Mesenchymal stem cell (in vitro differentiated cells and primary cell): ENCODE results near the gene MORN2. TPM values are rescaled to one million over a fixed set of nuclear protein-coding genes. Genes with fewer than 3 reads are reported as not detected.
"Not testable (repeated sequence)": the region's sequence is repeated elsewhere in the genome, so short reads cannot be mapped to it uniquely, and the experiment has no call there.

ENCODE experiments used
- DNase-seq: peaks from one replicate; pipeline ENCODE4 v3.0.0-alpha.2; 2013
- H2AFZ ChIP-seq: one replicate; pipeline ENCODE4 v1.6.1; 2013; ENCODE audit warnings: low read depth, mild to moderate bottlenecking, control low read depth, inconsistent platforms, low read length, moderate library complexity
- H2AK5ac ChIP-seq: 2 replicates; pipeline ENCODE4 v1.6.1; 2013; ENCODE audit warnings: low read length, moderate library complexity, mild to moderate bottlenecking, inconsistent platforms; ENCODE audit not compliant: severe bottlenecking
- H2BK120ac ChIP-seq: one replicate; pipeline ENCODE4 v1.6.1; 2013; ENCODE audit warnings: low read depth, mild to moderate bottlenecking, inconsistent platforms, low read length, moderate library complexity
- H2BK12ac ChIP-seq, 2 experiments: one replicate each; pipeline ENCODE4 v1.6.1; 2013; ENCODE audit warnings: inconsistent platforms in 2 of 2, low read length in 2 of 2, mild to moderate bottlenecking in 2 of 2, moderate library complexity in 2 of 2, control low read depth in 1 of 2
- H2BK15ac ChIP-seq: one replicate; pipeline ENCODE4 v1.6.1; 2013; ENCODE audit warnings: mild to moderate bottlenecking, low read depth, inconsistent platforms; ENCODE audit not compliant: poor library complexity, severe bottlenecking
- H2BK5ac ChIP-seq: 2 replicates; pipeline ENCODE4 v1.6.1; 2013; ENCODE audit warnings: low read depth, mild to moderate bottlenecking, low read length, control low read depth, inconsistent platforms; ENCODE audit not compliant: poor library complexity, severe bottlenecking
- H3K14ac ChIP-seq, 2 experiments: one replicate each; pipeline ENCODE4 v1.6.1; 2013; ENCODE audit warnings: inconsistent platforms in 2 of 2, low read length in 2 of 2, control low read depth in 1 of 2, mild to moderate bottlenecking in 1 of 2, moderate library complexity in 1 of 2
- H3K18ac ChIP-seq, 2 experiments: one replicate each; pipeline ENCODE4 v1.6.1; 2013; ENCODE audit warnings: inconsistent platforms in 2 of 2, low read length in 2 of 2, control low read depth in 1 of 2, low read depth in 1 of 2, mild to moderate bottlenecking in 1 of 2
- H3K23ac ChIP-seq, 2 experiments: one replicate each; pipeline ENCODE4 v1.6.1; 2013; ENCODE audit warnings: inconsistent platforms in 2 of 2, low read length in 2 of 2, mild to moderate bottlenecking in 2 of 2, moderate library complexity in 2 of 2, control low read depth in 1 of 2
- H3K27ac ChIP-seq: 2 replicates; pipeline ENCODE4 v1.5.1; 2013; ENCODE audit warnings: mild to moderate bottlenecking, moderate library complexity, low read length, control low read depth, inconsistent platforms; ENCODE audit not compliant: poor library complexity, severe bottlenecking
- H3K27me3 ChIP-seq, 2 experiments: 2 replicates each; pipeline versions ENCODE4 v1.6.1 to v1.7.0; 2013; ENCODE audit warnings: low read length in 2 of 2, mild to moderate bottlenecking in 2 of 2, moderate library complexity in 2 of 2, control low read depth in 1 of 2, inconsistent platforms in 1 of 2; ENCODE audit not compliant: control insufficient read depth in 1 of 2, insufficient read depth in 1 of 2
- H3K36me3 ChIP-seq, 2 experiments: 2 replicates each; pipeline versions ENCODE4 v1.6.1 to v1.7.0; 2013; ENCODE audit warnings: low read length in 2 of 2, control low read depth in 1 of 2, inconsistent platforms in 1 of 2, low read depth in 1 of 2, mild to moderate bottlenecking in 1 of 2; ENCODE audit not compliant: insufficient read depth in 2 of 2, control insufficient read depth in 1 of 2
- H3K4ac ChIP-seq, 2 experiments: one replicate each; pipeline ENCODE4 v1.6.1; 2013; ENCODE audit warnings: inconsistent platforms in 2 of 2, low read length in 2 of 2, mild to moderate bottlenecking in 2 of 2, moderate library complexity in 2 of 2, control low read depth in 1 of 2, low read depth in 1 of 2
- H3K4me1 ChIP-seq: 2 replicates; pipeline ENCODE4 v1.6.1; 2013; ENCODE audit warnings: low read depth, low read length, control low read depth; ENCODE audit not compliant: control insufficient read depth, insufficient read depth
- H3K4me2 ChIP-seq: 2 replicates; pipeline ENCODE4 v1.6.1; 2013; ENCODE audit warnings: low read length, mild to moderate bottlenecking, inconsistent platforms; ENCODE audit not compliant: poor library complexity, severe bottlenecking
- H3K4me3 ChIP-seq, 2 experiments: 2 replicates each; pipeline versions ENCODE4 v1.5.1 to v1.7.0; 2013; ENCODE audit warnings: low read length in 2 of 2, mild to moderate bottlenecking in 2 of 2, control low read depth in 1 of 2, low read depth in 1 of 2; ENCODE audit not compliant: insufficient read depth in 1 of 2
- H3K79me1 ChIP-seq: replicated peaks from 2 replicates; pipeline ENCODE4 v1.6.1; 2013; ENCODE audit warnings: mild to moderate bottlenecking, control low read depth, low read length, inconsistent platforms; ENCODE audit not compliant: poor library complexity, severe bottlenecking
- H3K9ac ChIP-seq: 2 replicates; pipeline ENCODE4 v1.7.0; 2013; ENCODE audit warnings: mild to moderate bottlenecking, low read length, moderate library complexity
- H3K9me3 ChIP-seq: 2 replicates; pipeline ENCODE4 v1.7.0; 2013; ENCODE audit warnings: mild to moderate bottlenecking, low read length; ENCODE audit not compliant: control insufficient read depth
- H4K8ac ChIP-seq: one replicate; pipeline ENCODE4 v1.6.1; 2013; ENCODE audit warnings: inconsistent platforms, mild to moderate bottlenecking, low read length, moderate library complexity
- H4K91ac ChIP-seq: one replicate; pipeline ENCODE4 v1.6.1; 2013; ENCODE audit warnings: mild to moderate bottlenecking, low read length, inconsistent platforms
- WGBS: methylation state at CpG from one replicate; pipeline ENCODE4 v1.1.7; 2013; ENCODE audit warnings: mixed read lengths; 5-methylcytosine and 5-hydroxymethylcytosine counted together
- polyA plus RNA-seq, 2 experiments: library from polyadenylated mRNA; stranded (reverse); fragments of 200-250 nt; gene quantifications; one replicate each; pipeline ENCODE4 v1.2.3, GENCODE V29; 2013

The MORN2 gene
- polyA plus RNA-seq (2013, experiment 1 of 2): 37.1 TPM
- 38.3 TPM for polyA plus RNA-seq (2013, experiment 2 of 2)

GRCh38 chr2:38875576-38876367 is at the start of gene MORN2, which contains the start of gene DHX57:
Gene MORN2 (plus strand): TSS chr2:38875976.
Gene DHX57 (minus strand): TSS chr2:38875934. CDS start chr2:38868405, 7,529 bp downstream.
- peak; percentile 88 for DNase-seq
- H3K9me3 ChIP-seq: no peaks in the 10 kb centered on the region
- H3K4ac ChIP-seq: peak within 1 kb of the TSS in 1 of 2 experiments; percentile 1
- H2BK15ac ChIP-seq: no peak within 1 kb of the TSS
- H2BK120ac ChIP-seq: no peak within 1 kb of the TSS
- peak within 1 kb of the TSS; percentile 79 to 99 for H3K4me3 ChIP-seq
- no peak within 1 kb of the TSS for H2BK5ac ChIP-seq
- peaks cover 1% of the 10 kb centered on the region for H3K4me1 ChIP-seq
- H3K18ac ChIP-seq: peak within 1 kb of the TSS; percentile 35 to 84
- no peak within 1 kb of the TSS for H2BK12ac ChIP-seq
- H3K23ac ChIP-seq: no peak within 1 kb of the TSS
- 1% methylated on average over 52 of the region's 52 CpGs for WGBS
- H3K36me3 ChIP-seq: peaks cover 0 to 7% of the 10 kb centered on the region in 2 experiments
- peak within 1 kb of the TSS; percentile 97 for H2AFZ ChIP-seq
- peak within 1 kb of the TSS in 1 of 2 experiments; percentile 5 for H3K14ac ChIP-seq
- peak within 1 kb of the TSS; percentile 99 for H4K8ac ChIP-seq
- peak within 1 kb of the TSS; percentile 59 for H3K27ac ChIP-seq
- H3K9ac ChIP-seq: peak within 1 kb of the TSS; percentile 98
- H3K4me2 ChIP-seq: peak within 1 kb of the TSS; percentile 91
- H4K91ac ChIP-seq: peak within 1 kb of the TSS; percentile 84
- H2AK5ac ChIP-seq: no peak within 1 kb of the TSS
- no peaks in the 10 kb centered on the region for H3K27me3 ChIP-seq
- peaks cover 19% of the 10 kb centered on the region for H3K79me1 ChIP-seq

- H2BK120ac ChIP-seq, H2AK5ac ChIP-seq, H3K27me3 ChIP-seq, H4K8ac ChIP-seq, H3K18ac ChIP-seq, H2BK5ac ChIP-seq, H2BK12ac ChIP-seq, H3K4me2 ChIP-seq, H3K4ac ChIP-seq, H3K23ac ChIP-seq, H2BK15ac ChIP-seq, H3K79me1 ChIP-seq, H3K4me3 ChIP-seq, H4K91ac ChIP-seq, H2AFZ ChIP-seq, H3K14ac ChIP-seq, H3K9me3 ChIP-seq, H3K4me1 ChIP-seq: not testable (repeated sequence)
- Histone ChIP-seq H3K36me3 (peaks cover 6 to 35% of the 10 kb centered on the region in 2 experiments), H3K9ac (peak overlapping the region; percentile 63), H3K27ac (peak overlapping the region; percentile 23)
- 76% methylated on average over 9 of the region's 10 CpGs for WGBS
- DNase-seq: peak; percentile 75
These were observed 48.1 kb upstream of the MORN2 start for GRCh38 chr2:38827539-38828145.

GRCh38 chr2:38828460-38828859 is 47.3 kb upstream of the MORN2 start:
- Histone ChIP-seq H2BK15ac (no peak overlapping the region), H2BK12ac (no peak overlapping the region), H3K9ac (no peak overlapping the region), H3K4me2 (no peak overlapping the region), H2AFZ (no peak overlapping the region), H3K9me3 (no peaks in the 10 kb centered on the region), H3K27ac (no peak overlapping the region), H3K79me1 (no peaks in the 10 kb centered on the region), H3K4ac (no peak overlapping the region), H4K91ac (no peak overlapping the region), H2AK5ac (no peak overlapping the region), H2BK120ac (no peak overlapping the region), H3K14ac (no peak overlapping the region), H3K18ac (no peak overlapping the region), H4K8ac (no peak overlapping the region), H3K36me3 (peaks cover 6 to 30% of the 10 kb centered on the region in 2 experiments), H3K23ac (no peak overlapping the region), H2BK5ac (no peak overlapping the region), H3K4me1 (peaks cover 1% of the 10 kb centered on the region), H3K27me3 (no peaks in the 10 kb centered on the region), H3K4me3 (no peak overlapping the region)
- no CpG with 5 or more reads among the region's 4 CpGs for WGBS
- no peak for DNase-seq

- Histone ChIP-seq H3K18ac (no peak overlapping the region), H3K14ac (no peak overlapping the region), H3K9ac (no peak overlapping the region), H2BK120ac (no peak overlapping the region), H3K4me2 (no peak overlapping the region), H4K8ac (no peak overlapping the region), H3K9me3 (no peaks in the 10 kb centered on the region), H2BK12ac (no peak overlapping the region), H3K27me3 (no peaks in the 10 kb centered on the region), H2AFZ (no peak overlapping the region), H3K79me1 (no peaks in the 10 kb centered on the region), H2BK15ac (no peak overlapping the region), H4K91ac (no peak overlapping the region), H3K36me3 (peaks cover 3 to 33% of the 10 kb centered on the region in 2 experiments), H3K4me3 (no peak overlapping the region), H3K4me1 (peaks cover 1% of the 10 kb centered on the region), H2BK5ac (no peak overlapping the region), H3K23ac (no peak overlapping the region), H2AK5ac (no peak overlapping the region), H3K27ac (no peak overlapping the region), H3K4ac (no peak overlapping the region)
- DNase-seq: no peak
- WGBS: no CpG with 5 or more reads among the region's 1 CpG
These were observed 45.8 kb upstream of the MORN2 start for GRCh38 chr2:38829971-38830370.
